B cell (primary cell): ENCODE measurements around the gene CIDEC. TPM values are rescaled to one million over a fixed set of nuclear protein-coding genes. Genes with fewer than 3 reads are reported as not detected.

Experiments used
- ATAC-seq: fragments of 200-7000 bp; cut with Tn5 transposase; one replicate; pipeline ENCODE4 v1.10.0; 2021; ENCODE audit warnings: low read depth, mild to moderate bottlenecking, moderate number of reproducible peaks, moderate library complexity
- CTCF ChIA-PET: fragments of 350-600 bp; sonication (Branson Sonifier 250); formaldehyde crosslinking; loops from one replicate; lab custom pipeline; 2021; ENCODE audit warnings: antibody characterized with exemption, inconsistent platforms; lab: Charles Lee
- POLR2A ChIA-PET: fragments of 350-600 bp; sonication (Branson Sonifier 250); formaldehyde crosslinking; loops from one replicate; lab custom pipeline; 2021; ENCODE audit warnings: antibody characterized with exemption; lab: Charles Lee
- DNase-seq: peaks from one replicate; pipeline ENCODE4 v3.0.0; 2013
- H2AFZ ChIP-seq: 2 replicates; pipeline ENCODE4 v1.6.1; 2012; ENCODE audit warnings: mild to moderate bottlenecking, low read depth, low read length; ENCODE audit not compliant: insufficient read depth, poor library complexity, severe bottlenecking
- H3K27ac ChIP-seq, 2 donors: 1 replicate in 1 of 2; 2 replicates in 1 of 2; pipeline ENCODE4 v1.5.1; 2012 to 2013; ENCODE audit warnings: low read length in 2 of 2, mild to moderate bottlenecking in 2 of 2, moderate library complexity in 1 of 2
- H3K27me3 ChIP-seq, 4 experiments: fragments of 200-600 bp in 1 of 4; sonication (generic) in 1 of 4; replicated peaks in 1 of 4; 1 replicate in 2 of 4; 2 replicates in 2 of 4; pipeline versions ENCODE4 v1.6.1 to v1.7.0; 2013 to 2016; ENCODE audit warnings: low read length in 3 of 4, mild to moderate bottlenecking in 2 of 4, mixed read lengths in 1 of 4, moderate library complexity in 1 of 4; ENCODE audit not compliant: insufficient read depth in 4 of 4, control insufficient read depth in 3 of 4; ENCODE audit errors: control extremely low read depth in 1 of 4
- H3K36me3 ChIP-seq, 2 experiments: replicated peaks in 1 of 2; 1 replicate in 1 of 2; 2 replicates in 1 of 2; pipeline versions ENCODE4 v1.6.1 to v1.7.1; 2013; ENCODE audit warnings: low read length in 1 of 2; ENCODE audit not compliant: insufficient read depth in 2 of 2, control insufficient read depth in 1 of 2; ENCODE audit errors: control extremely low read depth in 1 of 2, extremely low read depth in 1 of 2
- H3K4me1 ChIP-seq, 2 donors: fragments of 200-600 bp in 1 of 2; sonication (generic) in 1 of 2; 1 replicate in 1 of 2; 2 replicates in 1 of 2; pipeline versions ENCODE4 v1.5.1 to v1.6.1; 2013 to 2017; ENCODE audit warnings: low read length in 2 of 2; ENCODE audit not compliant: control insufficient read depth in 2 of 2, insufficient read depth in 2 of 2
- H3K4me2 ChIP-seq: replicated peaks from 2 replicates; pipeline ENCODE3; 2012; ENCODE audit warnings: mild to moderate bottlenecking, low read depth, low read length; ENCODE audit not compliant: poor library complexity, severe bottlenecking
- H3K4me3 ChIP-seq, 5 experiments: fragments of 200-600 bp in 1 of 5; sonication (generic) in 1 of 5; 1 replicate in 3 of 5; 2 replicates in 2 of 5; pipeline versions ENCODE4 v1.5.1 to v1.7.0; 2011 to 2016; ENCODE audit warnings: low read length in 4 of 5, mild to moderate bottlenecking in 4 of 5, low read depth in 2 of 5, control low read depth in 1 of 5, moderate library complexity in 1 of 5; ENCODE audit not compliant: insufficient read depth in 1 of 5; ENCODE audit errors: control extremely low read depth in 1 of 5, extremely low read depth in 1 of 5
- H3K79me2 ChIP-seq: fragments of 200-600 bp; sonication (generic); one replicate; pipeline ENCODE4 v1.6.0; 2016; ENCODE audit warnings: low read length; ENCODE audit not compliant: control insufficient read depth, insufficient read depth
- H3K9ac ChIP-seq: fragments of 200-600 bp; sonication (generic); 2 replicates; pipeline ENCODE4 v1.6.1; 2017; ENCODE audit warnings: mild to moderate bottlenecking, low read length, moderate library complexity
- H3K9me3 ChIP-seq, 3 donors: one replicate each; pipeline versions ENCODE4 v1.6.1 to v1.7.1; 2013; ENCODE audit warnings: low read length in 2 of 3; ENCODE audit not compliant: control insufficient read depth in 2 of 3, insufficient read depth in 1 of 3; ENCODE audit errors: control extremely low read depth in 1 of 3
- H4K20me1 ChIP-seq: 2 replicates; pipeline ENCODE4 v1.6.0; 2012; ENCODE audit warnings: mild to moderate bottlenecking, low read length; ENCODE audit not compliant: insufficient read depth, control insufficient read depth, poor library complexity, severe bottlenecking
- H3K27ac Mint-ChIP-seq: one replicate; pipeline ENCODE4 v1.8.0; 2021; ENCODE audit warnings: mixed read lengths
- H3K27me3 Mint-ChIP-seq: one replicate; pipeline ENCODE4 v1.8.0; 2021; ENCODE audit warnings: mixed read lengths
- H3K4me1 Mint-ChIP-seq: one replicate; pipeline ENCODE4 v1.8.0; 2021; ENCODE audit warnings: mixed read lengths
- H3K4me3 Mint-ChIP-seq: one replicate; pipeline ENCODE4 v1.8.0; 2021; ENCODE audit warnings: mixed read lengths
- H3K9me3 Mint-ChIP-seq: one replicate; pipeline ENCODE4 v1.8.0; 2022; ENCODE audit warnings: mixed read lengths; ENCODE audit not compliant: insufficient read depth
- EZH2 ChIP-seq: IDR thresholded peaks from 2 replicates; pipeline ENCODE4 v1.6.1; 2012; ENCODE audit warnings: borderline replicate concordance, low read depth, mild to moderate bottlenecking, moderate library complexity, low read length; ENCODE audit not compliant: insufficient read depth, poor library complexity, severe bottlenecking
- WGBS: methylation state at CpG from one replicate; pipeline ENCODE4 v1.1.5; 2013; ENCODE audit warnings: missing lambda C conversion rate; ENCODE audit not compliant: insufficient coverage; 5-methylcytosine and 5-hydroxymethylcytosine counted together
- intact Hi-C: fragments of 100-400 bp; cut with micrococcal nuclease; formaldehyde crosslinking; loops from one replicate; pipeline ENCODE4 v1.10.0; 2022
- polyA plus RNA-seq: library from polyadenylated mRNA; depleted of rRNA; stranded (reverse); fragments of >200 nt; gene quantifications from 2 replicates; pipeline ENCODE4 v1.2.3, GENCODE V29; 2012
- total RNA-seq, 2 donors: library from RNA; stranded (reverse); fragments of 120-200 nt in 1 of 2; gene quantifications; 1 replicate in 1 of 2; 2 replicates in 1 of 2; pipeline versions ENCODE4 v1.2.3 to v1.2.4, GENCODE V29; 2013 to 2022
- TF ChIP-seq, protein P1 (sequence below): fragments of 200-600 bp; IDR thresholded peaks from one replicate; pipeline ENCODE4 v1.8.0; 2022; ENCODE audit warnings: antibody characterized with exemption, mild to moderate bottlenecking

CIDEC gene
- total and polyA plus RNA-seq, 2 donors (not counting 1 experiment from before 2014, with no cell fraction given): not detected

DNA sequence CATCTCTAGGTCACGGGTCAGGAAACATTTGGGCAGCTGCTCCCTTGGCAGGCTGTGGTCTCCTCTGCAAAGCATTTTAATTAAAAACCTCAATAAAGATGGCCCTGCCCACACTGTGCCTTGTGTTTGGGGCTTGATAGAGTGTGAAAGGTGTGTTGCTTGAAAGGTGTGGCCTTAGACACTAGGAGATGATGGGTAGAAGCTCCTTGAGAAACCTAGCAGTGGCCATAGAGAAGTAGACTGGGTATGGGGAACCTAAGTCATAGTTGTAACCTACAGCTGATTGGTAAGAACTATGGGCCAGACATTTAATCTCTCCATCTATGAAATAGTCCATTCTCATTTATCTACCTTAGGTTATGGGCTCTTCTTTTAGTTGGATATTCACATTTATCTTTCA is 13.7 kb upstream of the CIDEC start:
- WGBS: 89% methylated on average over 1 of the region's 1 CpG
- Mint-ChIP-seq H3K27me3 (no peaks in the 10 kb centered on the region), H3K27ac (peak overlapping the region; percentile 12), H3K4me3 (peak overlapping the region; percentile 5), H3K9me3 (no peaks in the 10 kb centered on the region), H3K4me1 (peaks cover 46% of the 10 kb centered on the region)
- Histone ChIP-seq H3K9ac (no peak overlapping the region), H3K27ac (peak overlapping the region; percentile 21 to 73), H3K9me3 (no peaks in the 10 kb centered on the region), H3K79me2 (peaks cover 69% of the 10 kb centered on the region), H2AFZ (no peak overlapping the region), H3K4me2 (no peak overlapping the region), H3K36me3 (peaks cover 3 to 16% of the 10 kb centered on the region in 2 experiments), H3K4me1 (peaks cover 17 to 28% of the 10 kb centered on the region in 2 donors), H3K4me3 (no peak overlapping the region), H3K27me3 (no peaks in the 10 kb centered on the region), H4K20me1 (no peaks in the 10 kb centered on the region)
- intact Hi-C loops: loop anchor here (5.0 kb wide), 1 partner anchor 354 kb away; the partner anchor contains the start of gene TATDN2
- TF ChIP-seq EZH2: no peak
- TF ChIP-seq, protein P1, sequence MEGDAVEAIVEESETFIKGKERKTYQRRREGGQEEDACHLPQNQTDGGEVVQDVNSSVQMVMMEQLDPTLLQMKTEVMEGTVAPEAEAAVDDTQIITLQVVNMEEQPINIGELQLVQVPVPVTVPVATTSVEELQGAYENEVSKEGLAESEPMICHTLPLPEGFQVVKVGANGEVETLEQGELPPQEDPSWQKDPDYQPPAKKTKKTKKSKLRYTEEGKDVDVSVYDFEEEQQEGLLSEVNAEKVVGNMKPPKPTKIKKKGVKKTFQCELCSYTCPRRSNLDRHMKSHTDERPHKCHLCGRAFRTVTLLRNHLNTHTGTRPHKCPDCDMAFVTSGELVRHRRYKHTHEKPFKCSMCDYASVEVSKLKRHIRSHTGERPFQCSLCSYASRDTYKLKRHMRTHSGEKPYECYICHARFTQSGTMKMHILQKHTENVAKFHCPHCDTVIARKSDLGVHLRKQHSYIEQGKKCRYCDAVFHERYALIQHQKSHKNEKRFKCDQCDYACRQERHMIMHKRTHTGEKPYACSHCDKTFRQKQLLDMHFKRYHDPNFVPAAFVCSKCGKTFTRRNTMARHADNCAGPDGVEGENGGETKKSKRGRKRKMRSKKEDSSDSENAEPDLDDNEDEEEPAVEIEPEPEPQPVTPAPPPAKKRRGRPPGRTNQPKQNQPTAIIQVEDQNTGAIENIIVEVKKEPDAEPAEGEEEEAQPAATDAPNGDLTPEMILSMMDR: no peak
- ATAC-seq (no peak), DNase-seq (no peak)
- ChIA-PET POLR2A (no interaction called here), CTCF (interaction anchor here (0.9 kb wide), 1 partner anchor 845 kb away, joined by 3 read pairs; no protein-coding TSS in a partner anchor)

DNA sequence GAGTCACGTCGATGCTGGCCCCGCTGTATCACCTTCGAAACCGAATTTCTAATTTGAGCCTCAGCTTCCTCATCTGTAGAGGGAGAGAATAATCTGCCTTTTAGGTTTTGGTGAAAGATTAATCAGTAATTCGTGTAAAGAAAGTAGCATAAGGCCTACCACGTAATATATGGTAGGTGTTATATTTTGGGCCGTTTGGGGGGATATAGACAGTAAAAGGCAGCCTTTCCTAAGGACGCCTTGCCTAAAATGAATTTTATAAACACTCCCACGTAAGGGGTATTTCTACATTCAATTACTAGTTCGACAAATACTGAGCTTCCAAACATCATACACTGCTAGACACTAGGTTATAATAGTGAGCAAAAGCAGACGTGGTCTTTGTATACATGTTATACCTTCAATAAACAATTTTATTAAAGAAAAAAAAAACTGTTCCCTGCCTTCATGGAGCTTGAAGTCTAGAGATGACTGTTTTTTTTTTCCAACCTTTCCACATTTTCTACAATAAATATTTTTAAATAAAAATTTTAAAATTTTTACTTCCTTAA is 11.1 kb upstream of the CIDEC start:
- Mint-ChIP-seq H3K4me3 (peak overlapping the region; percentile 99), H3K27me3 (no peaks in the 10 kb centered on the region), H3K4me1 (peaks cover 41% of the 10 kb centered on the region), H3K9me3 (no peaks in the 10 kb centered on the region), H3K27ac (peak overlapping the region; percentile 99)
- H3K79me2 ChIP-seq: peaks cover 46% of the 10 kb centered on the region
- peak overlapping the region; percentile 100 for H3K27ac ChIP-seq
- 0% methylated on average over 5 of the region's 12 CpGs for WGBS
- no peaks in the 10 kb centered on the region for H3K27me3 ChIP-seq
- CTCF ChIA-PET: interaction anchor here (1.6 to 2.9 kb wide), 3 partner anchors 21 to 164 kb away, joined by 4 to 15 read pairs (median 6); partner anchors contain the start of gene CRELD1
- H3K9me3 ChIP-seq: no peaks in the 10 kb centered on the region
- peaks cover 3 to 16% of the 10 kb centered on the region in 2 experiments for H3K36me3 ChIP-seq
- intact Hi-C loops: loop anchor here (1.0 to 5.0 kb wide), 3 partner anchors 55 to 430 kb away; partner anchors contain the start of genes SEC13 and TATDN2
- peak overlapping the region; percentile 81 to 99 (median 98) for H3K4me3 ChIP-seq
- peak overlapping the region; percentile 100 for H3K9ac ChIP-seq
- DNase-seq (no peak), ATAC-seq (no peak)
- TF ChIP-seq, protein P1: no peak
- no peak for TF ChIP-seq EZH2
- peaks cover 17 to 28% of the 10 kb centered on the region in 2 donors for H3K4me1 ChIP-seq
- no peaks in the 10 kb centered on the region for H4K20me1 ChIP-seq
- H3K4me2 ChIP-seq: peak overlapping the region; percentile 75
- H2AFZ ChIP-seq: peak overlapping the region; percentile 83
- POLR2A ChIA-PET: interaction anchor here (0.9 to 3.1 kb wide), 9 partner anchors 42 to 494 kb away, joined by 3 to 19 read pairs (median 4); partner anchors contain the start of genes ARPC4, BRPF1, CRELD1 and MTMR14
